Kidney (tissue), 14 donors: ENCODE measurements around the gene SH3RF2. TPM values are rescaled to one million over a fixed set of nuclear protein-coding genes. Genes with fewer than 3 reads are reported as not detected.

Source experiments
- DNase-seq, 5 donors: peaks; one replicate each; pipeline ENCODE4 v3.0.0-alpha.2; 2013 to 2020
- FAIRE-seq: peaks from 2 replicates; lab custom pipeline; 2012; peaks lifted over from hg19 to GRCh38; lab: Jason Lieb, UNC
- H3K27ac ChIP-seq, 2 donors: one replicate each; pipeline ENCODE4 v1.7.0; 2013; ENCODE audit warnings: low read depth in 2 of 2, low read length in 2 of 2, inconsistent platforms in 1 of 2
- H3K27me3 ChIP-seq: one replicate; pipeline ENCODE4 v1.7.1; 2013; ENCODE audit warnings: low read length, inconsistent platforms; ENCODE audit not compliant: control insufficient read depth, insufficient read depth
- H3K36me3 ChIP-seq, 3 donors: one replicate each; pipeline versions ENCODE4 v1.7.0 to v1.7.1; 2013; ENCODE audit warnings: low read length in 3 of 3, control low read depth in 1 of 3, inconsistent platforms in 1 of 3; ENCODE audit not compliant: insufficient read depth in 3 of 3, control insufficient read depth in 2 of 3
- H3K4me1 ChIP-seq, 3 donors: one replicate each; pipeline versions ENCODE4 v1.7.0 to v1.7.1; 2013; ENCODE audit warnings: low read length in 3 of 3, inconsistent platforms in 1 of 3, low read depth in 1 of 3; ENCODE audit not compliant: control insufficient read depth in 2 of 3, insufficient read depth in 2 of 3
- H3K4me3 ChIP-seq, 3 donors: one replicate each; pipeline versions ENCODE4 v1.7.0 to v1.8.1; 2013; ENCODE audit warnings: low read length in 3 of 3, control low read depth in 1 of 3, inconsistent platforms in 1 of 3
- H3K9ac ChIP-seq, 3 donors: one replicate each; pipeline versions ENCODE4 v1.7.0 to v1.7.1; 2013; ENCODE audit warnings: low read length in 3 of 3, control low read depth in 1 of 3, inconsistent platforms in 1 of 3
- H3K9me3 ChIP-seq, 3 donors: one replicate each; pipeline versions ENCODE4 v1.7.0 to v1.7.1; 2013; ENCODE audit warnings: low read length in 3 of 3, control low read depth in 1 of 3, inconsistent platforms in 1 of 3; ENCODE audit not compliant: control insufficient read depth in 2 of 3, insufficient read depth in 1 of 3
- CTCF ChIP-seq: IDR thresholded peaks from 3 replicates; pipeline ENCODE4 v1.5.1; 2012; ENCODE audit warnings: mild to moderate bottlenecking, moderate library complexity, borderline replicate concordance; ENCODE audit not compliant: insufficient read depth; ENCODE audit errors: extremely low read depth
- intact Hi-C: fragments of 100-400 bp; cut with DNase I; formaldehyde crosslinking; loops from one replicate; pipeline ENCODE4 v1.11.1; 2022
- polyA plus RNA-seq: library from polyadenylated mRNA; stranded (reverse); fragments of 350-450 nt; fragmentation: Illumina TruSeq; extraction: RNeasy Lipid Tissue Mini Kit (QIAGEN cat#74804); gene quantifications from one replicate; pipeline ENCODE4 v1.2.3, GENCODE V29; 2014; ENCODE audit warnings: low read depth, low replicate concordance; ENCODE audit not compliant: insufficient read depth
- total RNA-seq: library from RNA; stranded (reverse); fragmentation: NEBNext Ultra II Directional; extraction: Animal tissue kit (Norgen Biotek cat#: 25700); gene quantifications from one replicate; pipeline ENCODE4 v1.2.1, GENCODE V29; 2021
- donor health status: control.
- donor health status: control.
- donor health status: control.
- donor health status: control.
- donor health status: control.
- donor health status: DM: yes; HTN: yes; CAD: no.
- donor health status: Normal renal cell carcinoma (clear cell type).

The SH3RF2 gene
- total and polyA plus RNA-seq, 2 donors from 2014 or later: 1.3 to 4.9 TPM

- FAIRE-seq: no peak
- Histone ChIP-seq H3K4me1 (no peaks in the 10 kb centered on the region), H3K9ac (no peak overlapping the region), H3K27ac (no peak overlapping the region), H3K4me3 (no peak overlapping the region), H3K9me3 (no peaks in the 10 kb centered on the region), H3K36me3 (no peaks in the 10 kb centered on the region), H3K27me3 (no peaks in the 10 kb centered on the region)
- intact Hi-C loops: no loop called here
- TF ChIP-seq CTCF: no peak
- no peak for DNase-seq
Observed at GRCh38 chr5:145908206-145908960, 28.0 kb upstream of the SH3RF2 start.

- H3K27ac ChIP-seq: no peak overlapping the region
- H3K36me3 ChIP-seq: no peaks in the 10 kb centered on the region
- FAIRE-seq: no peak
- H3K9ac ChIP-seq: no peak overlapping the region
- intact Hi-C loops: no loop called here
- TF ChIP-seq CTCF: no peak
- H3K4me1 ChIP-seq: no peaks in the 10 kb centered on the region
- no peaks in the 10 kb centered on the region for H3K9me3 ChIP-seq
- H3K27me3 ChIP-seq: no peaks in the 10 kb centered on the region
- no peak overlapping the region for H3K4me3 ChIP-seq
- no peak for DNase-seq
Observed at GRCh38 chr5:145911164-145911563, 25.2 kb upstream of the SH3RF2 start.

- Histone ChIP-seq H3K27me3 (no peaks in the 10 kb centered on the region), H3K4me1 (no peaks in the 10 kb centered on the region), H3K36me3 (no peaks in the 10 kb centered on the region), H3K9me3 (no peaks in the 10 kb centered on the region), H3K4me3 (no peak overlapping the region), H3K27ac (no peak overlapping the region), H3K9ac (no peak overlapping the region)
- no peak for FAIRE-seq
- DNase-seq: no peak
- TF ChIP-seq CTCF: no peak
- intact Hi-C loops: no loop called here
Observed at GRCh38 chr5:145912019-145912418, 24.4 kb upstream of the SH3RF2 start.
